NCI-H226 (cell line): ENCODE results near the gene UBA7.
"Not testable (repeated sequence)": the region's sequence is repeated elsewhere in the genome, so short reads cannot be mapped to it uniquely, and the experiment has no call there.

Source experiments
- DNase-seq: peaks from one replicate; pipeline ENCODE4 v3.0.0-alpha.2; 2015

UBA7 gene

GRCh38 chr3:49781415-49782199 lies 32.1 kb downstream of the UBA7 start:
- no peak for DNase-seq

GRCh38 chr3:49780975-49781365 lies 32.8 kb downstream of the UBA7 start:
- not testable (repeated sequence) for DNase-seq

- no peak for DNase-seq
These were observed 33.4 kb downstream of the UBA7 start for GRCh38 chr3:49780080-49780974.

GRCh38 chr3:49779358-49780079 lies 34.2 kb downstream of the UBA7 start:
- no peak for DNase-seq

- DNase-seq, result not testable (repeated sequence)
These were observed 37.7 kb downstream of the UBA7 start for GRCh38 chr3:49776101-49776500.

GRCh38 chr3:49775538-49775937 lies 38.2 kb downstream of the UBA7 start:
- DNase-seq, result no peak

- no peak for DNase-seq
These were observed 41.0 kb downstream of the UBA7 start for GRCh38 chr3:49772703-49773102.

- no peak for DNase-seq
These were observed 42.3 kb downstream of the UBA7 start for GRCh38 chr3:49771340-49771938.

- DNase-seq, result no peak
These were observed 43.8 kb downstream of the UBA7 start for GRCh38 chr3:49769926-49770325.

GRCh38 chr3:49769286-49769915 lies 44.4 kb downstream of the UBA7 start:
- DNase-seq, result no peak

- DNase-seq, result no peak
These were observed 49.8 kb downstream of the UBA7 start for GRCh38 chr3:49763981-49764380.

GRCh38 chr3:49761661-49762060 lies 52.1 kb downstream of the UBA7 start:
- DNase-seq, result no peak

GRCh38 chr3:49759226-49759625 lies 54.5 kb downstream of the UBA7 start:
- DNase-seq, result peak; percentile 64

GRCh38 chr3:49757197-49757596 lies 56.6 kb downstream of the UBA7 start:
- DNase-seq, result no peak

- no peak for DNase-seq
These were observed 57.7 kb downstream of the UBA7 start for GRCh38 chr3:49756036-49756435.
